Kidney epithelial cell (primary cell): ENCODE results near the gene FCRLA. TPM values are rescaled to one million over a fixed set of nuclear protein-coding genes. Genes with fewer than 3 reads are reported as not detected.
"Not testable (repeated sequence)": the region's sequence is repeated elsewhere in the genome, so short reads cannot be mapped to it uniquely, and the experiment has no call there.

Experiments used
- DNase-seq: peaks from one replicate; pipeline ENCODE4 v3.0.0-alpha.2; 2010; ENCODE audit warnings: low read depth
- H3K27me3 ChIP-seq: 2 replicates; pipeline ENCODE4 v1.6.0; 2011; ENCODE audit warnings: low read length; ENCODE audit not compliant: control insufficient read depth, insufficient read depth
- H3K36me3 ChIP-seq: 2 replicates; pipeline ENCODE4 v1.5.1; 2011; ENCODE audit warnings: low read length; ENCODE audit not compliant: control insufficient read depth, insufficient read depth
- H3K4me3 ChIP-seq: 2 replicates; pipeline ENCODE4 v1.5.1; 2011; ENCODE audit warnings: low read depth, mild to moderate bottlenecking, control low read depth, low read length
- CTCF ChIP-seq: IDR thresholded peaks from 2 replicates; pipeline ENCODE4 v1.5.1; 2011; ENCODE audit warnings: mild to moderate bottlenecking, moderate library complexity, low read length, control low read depth, inconsistent platforms; ENCODE audit not compliant: insufficient read depth, poor library complexity, severe bottlenecking
- total RNA-seq: library from RNA; depleted of rRNA; stranded (reverse); fragments of >200 nt; gene quantifications from 2 replicates; pipeline ENCODE4 v1.2.3, GENCODE V29; 2015

Gene FCRLA
- total RNA-seq, 1 donor from 2014 or later = 0.88 TPM

- no peak overlapping the region for H3K4me3 ChIP-seq
- no peak for TF ChIP-seq CTCF
- no peaks in the 10 kb centered on the region for H3K36me3 ChIP-seq
- no peak for DNase-seq
- no peaks in the 10 kb centered on the region for H3K27me3 ChIP-seq
Measured at GRCh38 chr1:161676441-161676840, 30.6 kb upstream of the FCRLA start.

- no peak for DNase-seq
- no peak overlapping the region for H3K4me3 ChIP-seq
- no peaks in the 10 kb centered on the region for H3K27me3 ChIP-seq
- no peak for TF ChIP-seq CTCF
- no peaks in the 10 kb centered on the region for H3K36me3 ChIP-seq
Measured at GRCh38 chr1:161676958-161677689, 29.9 kb upstream of the FCRLA start.

GRCh38 chr1:161678500-161678899 lies 28.5 kb upstream of the FCRLA start:
- no peaks in the 10 kb centered on the region for H3K36me3 ChIP-seq
- DNase-seq = no peak
- TF ChIP-seq CTCF = no peak
- no peaks in the 10 kb centered on the region for H3K27me3 ChIP-seq
- no peak overlapping the region for H3K4me3 ChIP-seq

GRCh38 chr1:161681879-161682278 lies 25.1 kb upstream of the FCRLA start:
- no peak overlapping the region for H3K4me3 ChIP-seq
- DNase-seq = no peak
- no peaks in the 10 kb centered on the region for H3K36me3 ChIP-seq
- no peaks in the 10 kb centered on the region for H3K27me3 ChIP-seq
- TF ChIP-seq CTCF = no peak

GRCh38 chr1:161688946-161689345 lies 18.1 kb upstream of the FCRLA start:
- no peaks in the 10 kb centered on the region for H3K36me3 ChIP-seq
- DNase-seq = no peak
- no peak for TF ChIP-seq CTCF
- H3K27me3 ChIP-seq = no peaks in the 10 kb centered on the region
- no peak overlapping the region for H3K4me3 ChIP-seq

- DNase-seq = no peak
- Histone ChIP-seq H3K36me3 (no peaks in the 10 kb centered on the region), H3K4me3 (no peak overlapping the region), H3K27me3 (no peaks in the 10 kb centered on the region)
- TF ChIP-seq CTCF = no peak
Measured at GRCh38 chr1:161691846-161692245, 15.2 kb upstream of the FCRLA start.

- H3K4me3 ChIP-seq, H3K27me3 ChIP-seq, DNase-seq, H3K36me3 ChIP-seq: not testable (repeated sequence)
Measured at GRCh38 chr1:161693020-161693712, 13.9 kb upstream of the FCRLA start.

GRCh38 chr1:161698302-161698701 lies 8.7 kb upstream of the FCRLA start:
- not testable (repeated sequence) for H3K27me3 ChIP-seq, DNase-seq, H3K4me3 ChIP-seq, H3K36me3 ChIP-seq
